GM21390 (cell line): ENCODE data around the gene MAP3K10.
"Not testable (repeated sequence)": the region's sequence is repeated elsewhere in the genome, so short reads cannot be mapped to it uniquely, and the experiment has no call there.

Experiments used
- ATAC-seq: cut with Tn5 transposase; IDR thresholded peaks from one replicate; pipeline ENCODE4 v1.9.1; 2021; ENCODE audit not compliant: unreplicated experiment

Gene MAP3K10

GRCh38 chr19:40216777-40217026, 25.5 kb downstream of the MAP3K10 start:
- no peak for ATAC-seq

- no peak for ATAC-seq
Observed at GRCh38 chr19:40217027-40217810, 26.0 kb downstream of the MAP3K10 start.

- no peak for ATAC-seq
Observed at GRCh38 chr19:40217934-40218890, 27.0 kb downstream of the MAP3K10 start, which contains the start of gene TTC9B. TSS of gene TTC9B (minus strand) at chr19:40218384. CDS start at chr19:40218381, 3 bp downstream.

DNA sequence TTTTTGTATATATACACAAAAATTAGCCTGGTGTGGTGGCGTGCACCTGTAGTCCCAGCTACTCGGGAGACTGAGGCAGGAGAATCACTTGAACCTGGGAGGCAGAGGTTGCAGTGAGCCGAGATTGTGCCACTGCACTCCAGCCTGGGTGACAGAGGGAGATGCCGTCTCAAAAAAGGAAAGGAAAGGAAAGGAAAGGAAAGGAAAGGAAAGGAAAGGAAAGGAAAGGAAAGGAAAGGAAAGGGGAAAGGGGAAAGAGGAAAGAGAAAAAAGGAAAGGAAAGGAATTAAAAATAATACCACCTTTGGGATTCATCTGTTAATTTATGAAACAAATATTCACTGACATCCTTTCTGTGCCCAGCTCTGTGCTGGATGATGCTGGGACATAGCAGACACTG, 27.8 kb downstream of the MAP3K10 start:
- not testable (repeated sequence) for ATAC-seq

- no peak for ATAC-seq
Observed at GRCh38 chr19:40219721-40220276, 28.6 kb downstream of the MAP3K10 start.

- no peak for ATAC-seq
Observed at GRCh38 chr19:40220674-40221073, 29.4 kb downstream of the MAP3K10 start.

DNA sequence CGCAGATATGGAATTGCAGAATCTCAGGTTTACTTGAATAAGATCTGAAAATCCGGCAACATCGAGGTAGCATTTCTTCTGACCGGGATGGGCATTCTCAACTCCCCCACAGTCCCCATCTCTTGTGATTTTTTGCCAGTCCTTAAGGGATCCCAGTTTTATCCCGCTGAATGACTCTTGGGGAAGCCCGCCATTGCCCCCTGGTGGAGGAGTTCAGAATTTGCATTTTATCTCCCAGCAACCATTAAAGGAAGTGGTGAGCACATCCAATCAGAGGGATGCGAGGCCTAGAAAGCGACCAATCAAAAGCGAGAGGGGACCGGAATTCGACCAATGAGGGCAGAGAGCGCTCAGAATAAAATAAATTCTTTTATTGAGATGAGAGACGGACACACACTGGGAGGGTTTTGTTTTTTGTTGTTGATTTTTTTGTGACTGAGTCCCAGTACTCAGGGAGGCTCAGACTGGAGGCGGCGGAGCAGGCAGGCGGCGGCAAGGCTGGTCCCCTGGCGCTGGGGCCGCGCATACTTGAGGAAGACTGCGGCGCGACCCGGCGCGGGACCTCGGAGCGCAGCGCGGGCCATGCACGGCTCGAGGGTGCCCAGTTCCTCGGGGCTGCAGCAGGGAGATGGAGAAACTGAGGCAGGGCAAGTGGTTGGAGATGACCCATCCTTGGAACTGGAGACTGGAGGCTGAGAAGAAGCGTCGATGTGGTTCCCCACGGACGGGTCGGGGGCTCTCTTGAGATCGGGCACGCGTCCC, 30.8 kb downstream of the MAP3K10 start:
- no peak for ATAC-seq

GRCh38 chr19:40223135-40223822, 32.1 kb downstream of the MAP3K10 start:
- ATAC-seq, result no peak

GRCh38 chr19:40224342-40225150, 33.3 kb downstream of the MAP3K10 start:
- no peak for ATAC-seq

DNA sequence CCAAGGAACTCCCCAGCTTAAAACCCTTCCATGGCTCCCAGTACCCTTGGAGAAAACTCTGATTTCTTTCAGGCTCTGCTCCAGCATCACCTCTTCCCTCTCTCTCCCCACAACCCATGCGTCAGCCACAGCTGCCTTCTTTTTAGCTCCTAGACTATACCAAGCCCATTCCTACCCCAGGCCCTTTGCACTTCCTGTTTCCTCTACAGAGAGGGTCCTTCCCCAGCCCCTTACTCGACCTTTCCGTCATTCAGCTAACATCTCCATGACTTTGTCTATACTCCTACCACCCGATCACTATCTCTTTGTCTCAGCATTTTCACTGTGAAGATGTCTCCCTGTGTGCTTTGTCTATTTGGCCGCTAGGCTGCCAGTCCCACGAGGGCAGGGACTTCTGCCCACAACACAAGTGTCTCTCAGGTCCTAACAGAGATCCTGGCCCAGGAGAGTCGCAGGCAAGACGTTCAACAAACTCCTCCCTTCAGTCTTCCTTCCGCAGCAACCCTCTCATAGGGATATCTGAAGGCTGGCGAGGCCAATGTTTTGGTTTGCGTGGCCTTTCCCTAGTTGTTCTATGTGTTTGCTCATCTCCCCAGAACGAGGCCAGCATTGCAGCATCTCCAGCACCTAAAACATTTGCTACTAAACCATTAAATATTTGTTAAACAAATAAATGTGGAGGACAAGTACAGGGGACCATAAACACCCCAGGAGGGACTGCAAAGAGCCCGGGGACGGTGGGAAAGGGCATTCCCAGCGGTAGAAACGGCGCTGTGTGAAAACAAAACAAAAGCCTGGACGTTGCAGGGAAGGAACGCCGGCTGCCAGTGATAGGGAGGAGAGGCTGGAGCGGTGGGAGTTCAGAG, 34.4 kb downstream of the MAP3K10 start:
- no peak for ATAC-seq

DNA sequence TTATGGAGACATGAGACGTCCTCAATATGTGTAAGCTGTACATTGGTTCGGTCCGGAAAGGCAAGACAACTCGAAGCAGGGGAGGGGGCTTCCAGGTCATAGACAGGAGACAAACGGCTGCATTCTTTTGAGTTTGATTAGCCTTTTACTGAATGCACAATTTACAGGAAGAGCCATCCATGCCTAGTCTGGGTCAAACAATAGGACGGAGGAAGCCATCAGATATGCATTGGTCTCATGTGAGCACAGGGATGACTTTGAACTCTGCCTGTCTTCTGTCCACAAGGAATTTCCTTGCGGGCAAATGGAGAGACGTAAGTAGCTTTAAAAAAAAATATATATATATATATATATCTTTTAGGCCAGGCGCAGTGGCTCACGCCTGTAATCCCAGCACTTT, 37.1 kb downstream of the MAP3K10 start:
- no peak for ATAC-seq

DNA sequence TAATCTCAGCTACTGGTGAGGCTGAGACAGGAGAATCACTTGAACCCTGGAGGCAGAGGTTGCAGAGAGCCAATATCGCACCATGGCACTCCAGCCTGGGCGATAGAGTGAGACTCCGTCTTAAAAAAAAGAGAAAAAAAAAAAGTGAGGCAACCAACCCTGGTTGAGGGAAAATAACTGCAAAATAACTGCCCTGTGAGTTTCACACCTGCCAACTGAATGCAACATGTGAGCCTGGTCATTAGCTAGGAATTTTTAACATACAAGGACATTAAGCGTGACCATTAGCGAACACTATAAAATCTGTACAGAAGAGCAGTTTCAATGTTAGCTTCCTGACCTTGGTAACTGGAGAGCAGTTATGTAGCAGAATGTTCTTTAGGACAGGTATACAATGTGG, 37.6 kb downstream of the MAP3K10 start:
- no peak for ATAC-seq

DNA sequence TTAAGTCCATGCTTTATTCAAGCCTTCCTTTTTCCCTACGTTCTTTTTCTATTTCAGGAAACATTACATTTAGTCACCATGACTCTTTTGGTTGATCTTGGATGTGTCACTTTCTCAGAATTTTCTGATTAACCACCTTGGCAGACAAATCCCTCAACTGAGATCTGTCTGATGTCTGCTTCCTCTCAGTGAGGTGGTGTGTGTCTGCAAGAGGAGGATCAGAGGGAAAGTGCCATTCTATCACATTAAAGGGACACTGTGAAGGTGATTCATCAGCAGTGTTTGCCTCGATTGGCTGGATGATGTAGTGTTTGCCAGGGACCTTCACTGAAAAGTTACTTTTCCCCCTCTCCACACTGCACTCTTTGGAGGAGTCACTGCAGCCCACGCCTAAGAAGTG, 38.3 kb downstream of the MAP3K10 start:
- no peak for ATAC-seq

DNA sequence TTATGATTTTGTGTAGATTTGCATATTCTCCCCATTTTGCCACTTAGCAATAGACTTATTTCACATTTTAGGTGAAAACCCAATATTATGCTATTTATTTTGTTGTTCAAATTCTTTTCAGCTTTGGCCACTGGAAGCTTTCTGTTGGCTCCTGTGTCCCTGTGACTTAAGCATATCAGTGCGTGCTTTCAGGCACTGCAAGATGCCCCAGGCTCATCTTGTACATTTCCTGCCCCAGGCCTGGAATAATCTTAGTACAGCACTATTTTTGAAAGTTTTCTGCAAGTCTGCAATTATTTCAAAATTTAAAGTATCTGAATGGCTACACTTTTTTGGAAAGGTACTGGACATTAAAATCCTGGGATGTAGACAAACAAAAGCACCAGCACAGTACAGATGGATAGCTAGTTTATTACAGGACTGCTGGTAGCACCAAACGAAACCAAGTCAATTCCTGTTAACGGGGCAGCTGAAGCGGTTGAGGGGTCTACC, 38.7 kb downstream of the MAP3K10 start:
- ATAC-seq, result no peak

- ATAC-seq, result no peak
Observed at GRCh38 chr19:40231057-40231456, 39.8 kb downstream of the MAP3K10 start.

GRCh38 chr19:40231544-40232424, 40.6 kb downstream of the MAP3K10 start:
- no peak for ATAC-seq

DNA sequence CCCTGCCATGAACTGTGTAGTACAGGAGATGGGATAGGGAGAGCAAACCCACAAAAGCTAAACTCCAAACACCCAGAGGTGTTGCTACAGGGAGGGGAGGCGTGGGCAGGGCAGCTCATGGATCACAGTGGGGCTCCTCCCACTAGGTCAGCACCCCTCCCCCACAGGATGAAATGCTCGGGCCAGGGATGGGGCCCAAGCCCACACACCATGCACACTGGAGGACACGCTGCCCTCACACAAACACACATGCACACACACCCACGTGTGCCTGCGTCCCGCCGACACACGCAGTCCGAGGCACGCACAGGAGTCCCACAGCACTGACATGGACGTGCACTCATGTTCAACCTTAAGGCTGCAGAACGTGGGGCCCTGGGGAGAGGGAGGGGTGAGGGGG, 41.3 kb downstream of the MAP3K10 start:
- no peak for ATAC-seq
